ENCODE results near the gene DEFB108B.
"Not testable (repeated sequence)": the region's sequence is repeated elsewhere in the genome, so short reads cannot be mapped to it uniquely, and the experiment has no call there.

The DEFB108B gene

GRCh38 chr11:71821539-71821938, 11.5 kb upstream of the DEFB108B start:
- peak; percentile 38 for DNase-seq (ENCODE audit: low spot score)

GRCh38 chr11:71829247-71829646, 3.8 kb upstream of the DEFB108B start:
- DNase-seq (ENCODE audit: low spot score), result not testable (repeated sequence)

DNA sequence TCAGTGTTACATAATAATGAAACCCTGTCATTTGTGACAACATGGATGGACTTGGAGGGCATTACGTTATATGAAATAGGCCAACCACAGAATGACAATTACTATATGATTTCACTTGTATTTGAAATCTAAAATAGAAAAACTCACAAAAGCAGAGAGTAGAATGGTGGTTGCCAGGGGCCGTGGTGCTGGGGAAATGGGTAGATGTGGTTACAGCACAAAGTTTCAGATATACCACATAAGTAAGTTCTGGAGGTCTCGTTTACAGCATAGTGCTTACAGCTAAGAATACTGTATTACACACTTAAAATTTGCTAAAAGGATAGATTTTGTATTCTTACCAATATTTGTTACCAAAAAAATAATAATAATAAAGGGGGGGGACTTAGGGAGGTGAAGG, 3.3 kb upstream of the DEFB108B start:
- not testable (repeated sequence) for DNase-seq (ENCODE audit: low spot score)

DNA sequence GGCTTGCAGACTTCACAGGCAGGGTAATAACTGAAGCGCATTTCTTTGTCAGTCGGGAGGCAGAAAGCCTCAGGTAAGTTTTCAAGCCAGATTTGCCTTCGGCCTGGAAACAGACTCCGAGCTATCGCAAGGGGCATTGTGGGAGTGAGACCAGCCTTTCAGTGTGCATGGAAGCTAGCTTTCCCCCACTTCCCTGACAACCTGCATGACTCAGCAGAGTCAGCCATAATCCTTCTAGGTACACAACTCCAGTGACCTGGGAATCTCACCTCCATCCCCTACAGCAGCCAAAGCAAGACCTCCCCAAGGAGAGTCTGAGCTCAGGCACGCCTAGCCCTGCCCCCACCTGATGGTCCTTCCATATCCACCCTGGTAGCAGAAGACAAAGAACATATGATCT, 9.7 kb downstream of the DEFB108B start:
- DNase-seq (ENCODE audit: low spot score), result not testable (repeated sequence)

GRCh38 chr11:71843355-71843754, 10.4 kb downstream of the DEFB108B start:
- DNase-seq (ENCODE audit: low spot score), result not testable (repeated sequence)

GRCh38 chr11:71843858-71844257, 10.9 kb downstream of the DEFB108B start:
- DNase-seq (ENCODE audit: low spot score), result no peak

DNA sequence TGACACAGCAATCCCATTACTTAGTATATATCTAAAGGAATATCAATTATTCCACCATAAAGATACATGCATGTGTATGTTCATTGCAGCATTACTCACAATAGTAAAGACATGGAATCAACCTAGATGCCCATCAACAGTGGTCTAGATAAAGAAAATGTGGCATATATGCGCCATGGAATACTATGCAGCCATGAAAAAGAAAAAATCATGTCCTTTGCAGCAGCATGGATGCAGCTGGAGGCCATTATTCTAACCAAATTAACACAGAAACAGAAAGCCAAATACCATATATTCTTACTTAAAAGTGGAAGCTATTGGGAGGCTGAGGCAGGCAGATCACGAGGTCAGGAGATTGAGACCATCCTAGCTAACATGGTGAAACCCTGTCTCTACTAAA, 20.9 kb downstream of the DEFB108B start:
- DNase-seq (ENCODE audit: low spot score), result not testable (repeated sequence)

DNA sequence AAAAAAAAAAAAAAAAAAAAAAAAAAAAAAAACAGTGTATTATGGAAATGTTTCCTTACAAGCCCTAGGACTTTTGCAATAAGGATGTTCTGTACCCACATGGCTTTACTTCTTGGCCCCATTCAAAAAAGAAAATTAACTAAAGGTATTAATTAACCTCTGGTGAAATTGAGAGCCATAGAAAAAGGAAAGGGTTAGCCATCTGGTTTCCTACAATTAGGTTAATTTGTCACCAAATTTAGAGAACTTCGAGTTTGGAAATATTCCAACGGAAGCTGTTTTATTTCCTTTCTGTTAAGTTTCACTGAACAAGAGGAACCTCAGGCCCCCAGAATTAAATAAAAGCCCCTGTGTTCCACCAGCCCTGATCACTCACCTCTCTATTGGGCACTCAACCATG, 22.9 kb downstream of the DEFB108B start:
- DNase-seq (ENCODE audit: low spot score), result not testable (repeated sequence)

DNA sequence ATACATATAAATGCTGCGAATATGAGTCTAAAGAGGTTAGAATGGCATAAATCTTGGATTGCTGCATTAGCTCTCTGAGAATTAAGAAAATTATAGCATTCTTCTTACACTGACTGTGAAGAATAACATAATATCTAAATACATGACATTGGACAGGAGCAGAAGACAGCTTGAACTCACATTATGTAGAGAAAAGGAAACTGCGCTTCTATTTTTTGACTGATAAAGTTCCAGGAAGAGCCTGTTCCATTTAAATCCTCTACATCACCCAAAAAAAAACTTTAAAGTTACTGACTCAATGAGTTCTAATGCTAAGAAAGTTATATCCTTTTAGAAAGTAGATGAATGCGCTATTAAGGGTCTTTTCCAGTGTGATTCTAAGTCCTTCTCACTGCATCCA, 27.8 kb downstream of the DEFB108B start:
- DNase-seq (ENCODE audit: low spot score), result not testable (repeated sequence)

DNA sequence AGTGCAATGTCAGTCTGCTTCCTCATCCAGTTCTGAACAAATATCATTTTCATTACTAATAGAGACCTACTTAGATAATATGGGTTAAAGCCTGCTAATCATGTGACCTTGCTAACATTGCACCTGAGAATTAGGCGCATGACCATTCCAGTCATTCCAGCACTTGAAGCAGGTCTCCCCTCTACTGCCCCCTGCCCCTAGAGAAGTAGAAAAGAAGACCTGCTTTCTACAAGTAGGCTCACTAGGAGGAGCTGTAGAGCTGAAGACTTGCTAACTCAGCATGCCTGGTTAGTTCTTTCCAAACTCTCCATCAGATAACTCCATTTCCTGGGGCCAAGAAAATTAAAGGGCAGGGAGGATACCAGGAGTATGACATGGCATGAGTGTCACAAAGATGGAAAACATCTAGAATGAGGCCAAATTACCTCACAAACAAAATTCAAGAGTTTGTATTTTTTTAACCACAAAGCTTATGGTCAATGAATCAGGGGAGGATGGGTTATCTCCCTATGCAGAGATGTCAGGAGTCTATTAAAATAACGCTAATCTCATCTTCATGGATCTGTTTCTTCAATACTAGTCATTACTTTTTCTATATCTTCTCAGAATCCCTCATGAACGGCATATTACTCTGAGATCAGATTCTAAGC, 31.1 kb downstream of the DEFB108B start:
- peak; percentile 81 for DNase-seq (ENCODE audit: low spot score)

- not testable (repeated sequence) for DNase-seq (ENCODE audit: low spot score)
Measured at GRCh38 chr11:71867209-71867608, 34.2 kb downstream of the DEFB108B start.

DNA sequence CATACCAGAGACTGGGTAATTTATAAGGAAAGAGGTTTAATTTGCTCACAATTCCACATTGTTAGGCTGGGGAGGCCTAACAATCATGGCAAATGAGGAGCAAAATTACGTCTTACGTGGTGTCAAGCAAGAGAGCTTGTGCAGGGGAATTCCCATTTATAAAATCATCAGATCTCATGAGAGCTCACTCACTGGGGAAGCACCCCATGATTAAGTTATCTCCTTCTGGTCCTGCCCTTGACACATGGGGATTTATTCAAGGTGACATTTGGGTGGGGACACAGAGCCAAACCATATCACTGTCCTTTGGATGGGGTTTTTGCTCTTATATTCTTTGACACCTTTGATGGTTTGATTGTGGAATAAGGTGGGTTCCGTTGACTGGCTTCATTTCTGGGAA, 36.9 kb downstream of the DEFB108B start:
- DNase-seq (ENCODE audit: low spot score), result peak; percentile 3

GRCh38 chr11:71870661-71871060, 37.7 kb downstream of the DEFB108B start:
- peak; percentile 57 for DNase-seq (ENCODE audit: low spot score)

GRCh38 chr11:71876262-71876661, 43.3 kb downstream of the DEFB108B start:
- not testable (repeated sequence) for DNase-seq (ENCODE audit: low spot score)

- DNase-seq (ENCODE audit: low spot score), result not testable (repeated sequence)
Measured at GRCh38 chr11:71878059-71878458, 45.1 kb downstream of the DEFB108B start, which contains the start of gene DEFB131B. Gene DEFB131B, plus strand, starts transcription at chr11:71878453. Its CDS starts 0 bp downstream, at chr11:71878453.

DNA sequence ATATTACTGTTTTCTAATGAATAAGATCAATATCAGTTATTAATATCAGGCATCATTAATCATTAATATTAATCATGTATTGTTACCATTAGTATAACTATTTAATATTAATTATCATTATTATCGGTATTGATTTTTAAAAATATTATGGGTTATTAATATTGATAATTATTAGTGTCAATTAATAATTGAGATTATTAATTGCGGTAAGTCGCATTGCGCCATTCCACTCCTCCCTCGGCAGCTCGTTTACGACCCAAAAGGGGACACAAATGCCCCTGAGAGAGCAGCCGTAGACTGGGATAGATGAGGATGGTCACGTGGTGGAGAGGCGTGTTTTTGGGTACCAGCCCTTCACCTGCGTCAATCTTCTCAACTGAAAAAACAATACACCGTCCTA, 52.8 kb downstream of the DEFB108B start:
- DNase-seq (ENCODE audit: low spot score), result not testable (repeated sequence)
